Measurements from ENCODE around the gene SBK2.
"Not testable (repeated sequence)": the region's sequence is repeated elsewhere in the genome, so short reads cannot be mapped to it uniquely, and the experiment has no call there.

Gene SBK2, protein sequence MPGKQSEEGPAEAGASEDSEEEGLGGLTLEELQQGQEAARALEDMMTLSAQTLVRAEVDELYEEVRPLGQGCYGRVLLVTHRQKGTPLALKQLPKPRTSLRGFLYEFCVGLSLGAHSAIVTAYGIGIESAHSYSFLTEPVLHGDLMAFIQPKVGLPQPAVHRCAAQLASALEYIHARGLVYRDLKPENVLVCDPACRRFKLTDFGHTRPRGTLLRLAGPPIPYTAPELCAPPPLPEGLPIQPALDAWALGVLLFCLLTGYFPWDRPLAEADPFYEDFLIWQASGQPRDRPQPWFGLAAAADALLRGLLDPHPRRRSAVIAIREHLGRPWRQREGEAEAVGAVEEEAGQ

GRCh38 chr19:55536951-55537740, at the start of gene SBK2:
Gene SBK2, minus strand, starts transcription at chr19:55537133. Its CDS starts 839 bp downstream, at chr19:55536294.
- peak; percentile 38 for DNase-seq

- DNase-seq: peak; percentile 60
Measured at GRCh38 chr19:55585658-55586339, 48.9 kb upstream of the SBK2 start.

- DNase-seq: no peak
Measured at GRCh38 chr19:55584871-55585270, 47.9 kb upstream of the SBK2 start.

GRCh38 chr19:55583897-55584296, 47.0 kb upstream of the SBK2 start:
- not testable (repeated sequence) for DNase-seq

DNA sequence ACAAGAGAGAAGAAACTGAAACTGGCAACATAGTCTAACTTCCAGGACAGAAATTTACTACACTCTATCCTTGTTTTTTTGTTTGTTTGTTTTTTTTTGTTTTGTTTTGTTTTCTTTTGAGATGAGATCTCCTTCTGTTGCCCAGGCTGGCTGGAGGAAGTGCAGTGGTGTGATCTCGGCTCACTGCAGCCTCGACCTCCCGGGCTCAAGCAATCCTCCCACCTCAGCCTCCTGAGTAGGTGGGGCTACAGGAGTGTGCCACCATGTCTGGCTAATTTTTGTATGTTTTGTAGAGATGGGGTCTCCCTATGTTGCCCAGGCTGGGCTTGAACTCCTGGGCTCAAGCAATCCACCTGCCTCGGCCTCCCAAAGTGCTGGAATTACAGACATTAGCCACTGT, 45.4 kb upstream of the SBK2 start:
- DNase-seq: not testable (repeated sequence)

- no peak for DNase-seq
Measured at GRCh38 chr19:55581823-55582223, 44.9 kb upstream of the SBK2 start.

DNA sequence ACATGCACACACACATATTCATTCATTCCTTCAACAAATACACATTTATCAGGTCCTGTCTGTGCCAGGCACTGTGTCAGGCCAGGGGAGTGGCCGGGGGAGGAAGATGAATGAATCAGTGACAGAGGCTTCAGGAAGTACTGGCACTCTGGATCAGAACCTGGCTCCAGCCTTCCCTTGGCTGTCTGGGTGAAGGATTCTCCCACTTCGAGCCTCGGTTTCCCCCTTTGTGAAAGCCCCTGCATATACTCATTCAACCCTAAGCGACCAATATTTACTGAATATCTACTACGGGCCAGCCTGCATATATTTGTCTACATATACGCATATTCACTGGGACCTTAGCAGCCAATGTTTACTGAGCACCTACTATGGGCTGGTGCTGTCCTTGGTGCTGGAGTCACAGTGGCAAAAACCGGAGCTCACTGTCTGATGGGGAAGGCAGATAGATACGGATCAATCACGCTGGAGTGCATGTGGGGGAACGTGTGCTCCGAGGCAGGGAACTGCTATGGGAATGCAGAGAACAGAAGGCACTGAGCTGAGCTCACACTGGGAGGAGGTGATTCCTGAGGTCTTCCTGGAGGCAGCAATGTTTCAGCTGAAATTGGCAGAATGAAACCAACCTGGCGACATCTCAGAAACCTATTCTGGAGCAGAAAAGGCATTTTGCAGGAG, 44.4 kb upstream of the SBK2 start:
- peak; percentile 56 for DNase-seq

DNA sequence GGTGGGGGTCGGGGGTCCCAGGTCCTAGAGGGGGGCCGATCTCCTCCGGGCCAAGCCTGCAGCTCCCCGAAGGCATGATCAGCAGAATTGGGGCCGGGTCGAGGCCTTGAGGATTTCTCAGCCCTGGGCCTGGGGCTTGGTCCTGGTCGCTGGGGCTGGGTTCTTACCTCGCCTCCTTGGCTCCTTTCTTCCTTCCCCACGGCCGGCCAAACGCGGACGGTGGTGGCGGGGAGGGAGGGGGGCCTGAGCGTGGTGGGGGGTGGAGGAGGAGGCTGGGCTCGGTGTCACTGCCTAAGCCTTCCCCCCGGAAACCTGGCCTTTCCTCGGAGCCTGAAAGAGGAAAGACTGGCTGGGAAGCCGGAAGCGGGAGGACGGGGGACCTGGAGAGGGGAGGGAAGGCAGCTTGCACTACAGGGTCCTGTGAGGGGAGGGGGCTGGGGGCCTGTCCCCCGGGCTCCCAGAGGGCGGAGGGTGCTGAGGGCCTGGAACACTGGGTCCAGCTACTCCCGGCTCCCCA, 43.8 kb upstream of the SBK2 start, which contains the start of gene ZNF579:
ZNF579 (minus strand) TSS at position 221 of the 517 bp plus-strand sequence. CDS start 1,209 bp downstream, outside the sequence.
- peak; percentile 95 for DNase-seq

GRCh38 chr19:55579766-55580621, 43.1 kb upstream of the SBK2 start:
- peak; percentile 56 for DNase-seq

DNA sequence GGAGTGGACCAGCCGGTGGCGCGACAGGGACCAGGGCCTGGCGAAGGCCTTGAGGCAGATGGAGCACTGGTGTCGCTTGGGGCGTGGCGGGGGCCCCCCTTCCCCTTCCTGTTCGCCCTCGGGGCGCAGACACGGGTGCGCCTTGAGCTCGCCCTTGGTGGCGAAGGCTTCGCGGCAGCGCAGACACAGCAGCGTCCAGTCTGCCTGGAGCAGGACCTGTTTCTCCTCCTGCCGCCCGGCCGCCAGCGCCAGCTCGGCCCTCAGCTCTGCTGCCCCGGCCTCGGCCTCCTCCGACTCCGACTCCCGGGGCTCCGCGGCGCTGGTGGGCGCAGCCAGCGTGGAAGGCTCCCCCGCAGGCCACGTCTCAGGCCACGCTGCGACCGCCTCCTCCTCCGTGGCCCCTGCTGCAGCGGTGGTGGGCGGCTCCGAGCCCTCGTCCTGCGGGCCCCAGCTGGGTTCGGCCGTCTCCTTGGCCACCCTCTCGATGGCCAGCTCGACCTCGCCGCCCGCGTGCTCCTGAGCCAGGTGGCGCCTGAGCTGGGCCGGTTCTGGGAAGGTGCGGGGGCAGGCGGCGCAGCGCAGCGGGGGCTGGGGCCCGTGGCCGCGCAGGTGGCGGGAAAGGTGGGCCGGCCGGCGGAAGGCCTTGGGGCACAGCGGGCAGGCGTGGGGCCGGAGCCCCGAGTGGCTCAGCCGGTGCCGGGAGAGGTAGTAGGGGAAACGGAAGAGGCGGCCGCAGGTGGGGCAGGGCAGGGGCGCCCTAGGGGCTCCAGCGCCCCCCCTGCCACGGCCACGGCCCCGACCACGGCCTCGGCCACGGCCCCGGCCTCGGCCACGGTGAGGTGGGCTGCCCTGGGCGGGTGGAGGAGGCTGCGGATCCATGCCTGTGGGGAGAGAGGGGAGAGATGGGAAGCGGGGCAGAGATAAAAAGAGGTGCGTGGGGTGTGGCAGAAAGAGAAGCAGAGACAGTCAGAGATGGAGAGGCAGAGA, 42.1 kb upstream of the SBK2 start:
- DNase-seq: no peak

GRCh38 chr19:55578031-55578760, 41.3 kb upstream of the SBK2 start:
- no peak for DNase-seq

GRCh38 chr19:55576746-55577145, 39.8 kb upstream of the SBK2 start:
- no peak for DNase-seq

DNA sequence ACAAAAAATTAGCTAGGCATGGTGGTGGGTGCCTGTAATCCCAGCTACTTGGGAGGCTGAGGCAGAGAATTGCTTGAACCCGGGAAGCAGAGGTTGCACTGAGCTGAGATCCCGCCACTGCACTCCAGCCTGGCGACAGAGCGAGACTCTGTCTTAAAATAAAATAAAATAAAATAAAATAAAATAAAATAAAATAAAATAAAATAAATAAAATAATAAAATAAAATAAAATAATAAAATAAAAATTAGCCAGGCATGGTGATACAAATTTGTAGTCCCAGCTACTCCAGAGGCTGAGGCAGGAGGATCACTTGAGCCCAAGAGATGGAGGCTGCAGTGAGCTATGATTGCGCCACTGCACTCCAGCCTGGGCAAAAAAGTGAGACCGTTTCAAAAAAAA, 37.0 kb upstream of the SBK2 start:
- not testable (repeated sequence) for DNase-seq

DNA sequence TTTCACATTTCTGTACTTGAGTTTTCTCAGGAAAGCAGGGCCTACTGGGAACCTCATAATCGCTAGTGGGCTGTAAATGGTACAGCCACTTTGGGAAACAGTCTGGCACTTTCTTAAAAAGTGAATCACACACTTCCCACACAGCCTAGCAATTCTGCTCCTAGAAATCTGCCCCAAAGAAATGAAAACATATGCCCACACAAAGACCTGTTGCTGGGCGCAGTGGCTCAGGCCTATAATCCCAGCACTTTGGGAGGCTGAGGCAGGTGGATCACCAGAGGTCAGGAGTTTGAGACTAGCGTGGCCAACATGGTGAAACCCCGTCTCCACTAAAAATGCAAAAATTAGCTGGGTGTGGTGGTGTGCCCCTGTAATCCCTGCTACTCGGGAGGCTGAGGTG, 32.5 kb upstream of the SBK2 start:
- not testable (repeated sequence) for DNase-seq

GRCh38 chr19:55567708-55568328, 30.9 kb upstream of the SBK2 start:
- no peak for DNase-seq

GRCh38 chr19:55566823-55567222, 29.9 kb upstream of the SBK2 start:
- DNase-seq: no peak

- DNase-seq: no peak
Measured at GRCh38 chr19:55563261-55563690, 26.3 kb upstream of the SBK2 start.

DNA sequence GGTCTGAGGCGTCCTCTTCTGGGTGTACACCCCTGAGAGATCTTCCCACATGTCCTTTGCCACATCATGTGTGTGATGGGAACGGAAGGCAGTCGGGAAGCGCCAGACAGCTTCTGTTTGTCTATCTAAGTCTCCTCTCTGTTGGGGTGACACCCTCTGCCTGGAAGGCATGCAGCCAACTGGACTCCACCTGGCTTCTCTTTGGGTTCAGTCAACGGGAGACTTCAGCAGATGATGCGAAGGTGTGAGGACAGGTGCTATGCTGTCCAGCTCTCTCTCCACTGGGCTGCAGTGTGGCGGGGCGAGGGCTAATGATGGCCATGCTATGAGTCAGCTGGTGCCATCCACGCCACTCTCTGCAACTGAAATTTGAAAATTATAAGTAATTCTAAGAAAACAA, 22.8 kb upstream of the SBK2 start:
- DNase-seq: no peak

DNA sequence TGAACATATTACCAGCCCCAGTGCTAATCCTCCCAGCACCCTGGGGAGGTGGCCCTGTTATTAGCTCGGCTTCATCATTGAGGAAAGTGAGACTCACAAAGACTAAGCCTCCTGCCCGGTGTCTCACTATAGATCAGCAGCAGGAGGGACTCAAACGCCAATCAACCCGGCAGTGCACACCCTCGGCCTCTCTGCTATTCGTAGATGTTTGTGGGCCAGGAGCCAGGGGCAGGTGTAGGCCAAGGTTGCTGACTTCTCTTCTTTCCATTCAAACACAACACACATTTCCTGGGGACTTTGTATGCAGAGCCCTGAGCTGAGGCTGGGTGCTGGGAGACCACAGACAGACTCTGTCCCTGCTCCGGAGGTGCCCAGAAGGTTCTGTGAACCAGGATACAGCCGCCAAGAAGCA, 17.8 kb upstream of the SBK2 start:
- DNase-seq: no peak
